Suppressor macrophage treated with lipopolysaccharide for 4 hours (primary cell): ENCODE data around the gene NEDD8.
A peak's percentile ranks its signal among the peaks of the same experiment; 100 is the strongest.

Experiments
- DNase-seq: peaks from one replicate; pipeline ENCODE4 v3.0.0-alpha.2; 2020

NEDD8 gene

DNA sequence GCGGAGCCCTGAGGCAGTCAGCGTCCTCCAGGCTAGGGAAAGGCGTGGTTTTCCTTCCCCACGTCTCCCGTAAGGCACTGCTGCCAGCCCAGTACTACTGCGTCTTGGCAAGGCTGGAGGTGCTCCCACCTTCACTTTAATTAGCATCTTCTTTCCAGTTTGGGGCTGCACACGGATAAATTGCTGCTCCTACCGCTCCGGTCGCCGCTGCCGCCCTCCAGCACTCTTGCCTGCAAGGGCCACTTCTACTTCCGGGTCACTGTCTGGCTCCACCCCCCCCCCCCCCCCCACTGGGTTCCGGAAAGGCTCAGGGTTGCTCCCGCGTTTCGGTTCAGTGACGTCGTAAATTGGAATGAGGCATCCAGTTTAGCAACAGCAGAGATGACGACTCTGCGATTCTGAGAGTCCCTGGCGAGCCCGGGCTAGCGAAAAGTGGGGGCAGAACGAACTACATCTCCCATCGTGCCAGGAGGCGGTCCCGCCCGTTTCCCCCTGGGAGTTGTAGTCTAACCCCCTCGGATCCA lies at the start of gene NEDD8:
Gene NEDD8, minus strand, starts transcription at position 247 of the 524 bp plus-strand sequence. Its CDS starts 100 bp downstream, at position 147.
- DNase-seq = peak; percentile 99

GRCh38 chr14:24281636-24282035 lies 49.5 kb upstream of the NEDD8 start:
- DNase-seq = peak; percentile 36

DNA sequence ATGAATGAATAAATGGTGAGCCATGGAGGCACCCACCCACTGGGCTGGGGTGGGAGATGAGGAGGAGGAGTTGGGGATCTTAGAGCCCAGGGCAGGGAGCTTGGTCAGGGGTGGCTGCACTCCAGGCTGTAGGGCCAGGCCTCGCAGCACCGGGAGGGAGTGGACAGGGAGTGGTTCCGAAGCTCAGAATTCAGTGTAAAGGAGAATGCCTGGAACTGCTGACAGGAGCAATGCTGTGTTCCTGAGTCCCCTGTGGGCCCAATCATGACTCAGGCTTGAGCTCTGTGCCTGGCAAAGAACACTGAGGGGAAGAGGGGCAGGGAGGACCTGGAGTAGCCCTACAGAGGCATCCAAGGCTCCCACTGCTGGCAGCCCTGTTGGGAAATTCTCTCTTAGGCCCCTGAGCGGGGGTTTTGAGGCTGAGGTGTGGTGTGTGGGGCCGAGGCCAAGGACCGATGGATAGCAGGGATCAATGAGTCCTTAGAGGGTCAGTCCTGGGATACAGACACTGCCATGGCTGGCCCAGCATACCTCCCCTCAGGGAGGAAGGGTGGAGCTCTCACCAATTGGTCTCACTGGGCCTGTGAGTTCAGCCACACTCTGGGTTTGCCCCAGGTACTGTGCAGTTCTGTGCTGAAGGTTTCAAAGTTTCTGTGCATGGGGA lies 48.8 kb upstream of the NEDD8 start:
- DNase-seq = no peak

GRCh38 chr14:24279301-24280186 lies 47.4 kb upstream of the NEDD8 start:
- DNase-seq = peak; percentile 70

DNA sequence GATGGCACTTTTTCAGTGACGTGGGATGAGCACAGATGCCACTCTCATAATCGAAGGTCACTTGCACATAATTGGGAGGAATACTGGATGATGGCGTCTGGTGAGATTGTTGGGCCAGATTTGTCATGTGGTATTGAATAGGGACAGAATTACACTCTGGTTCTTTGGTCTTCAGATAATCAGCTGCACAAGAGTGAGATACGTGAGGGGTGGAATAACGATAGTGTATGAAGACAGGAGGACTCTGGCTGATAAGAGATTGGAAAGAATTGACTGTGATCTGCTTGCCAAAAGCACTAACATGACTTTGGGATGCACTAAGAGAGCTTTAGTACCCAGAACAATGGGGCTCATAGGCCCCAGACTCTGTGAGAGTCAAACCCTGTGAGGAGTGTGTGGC lies 46.3 kb upstream of the NEDD8 start:
- DNase-seq = no peak

DNA sequence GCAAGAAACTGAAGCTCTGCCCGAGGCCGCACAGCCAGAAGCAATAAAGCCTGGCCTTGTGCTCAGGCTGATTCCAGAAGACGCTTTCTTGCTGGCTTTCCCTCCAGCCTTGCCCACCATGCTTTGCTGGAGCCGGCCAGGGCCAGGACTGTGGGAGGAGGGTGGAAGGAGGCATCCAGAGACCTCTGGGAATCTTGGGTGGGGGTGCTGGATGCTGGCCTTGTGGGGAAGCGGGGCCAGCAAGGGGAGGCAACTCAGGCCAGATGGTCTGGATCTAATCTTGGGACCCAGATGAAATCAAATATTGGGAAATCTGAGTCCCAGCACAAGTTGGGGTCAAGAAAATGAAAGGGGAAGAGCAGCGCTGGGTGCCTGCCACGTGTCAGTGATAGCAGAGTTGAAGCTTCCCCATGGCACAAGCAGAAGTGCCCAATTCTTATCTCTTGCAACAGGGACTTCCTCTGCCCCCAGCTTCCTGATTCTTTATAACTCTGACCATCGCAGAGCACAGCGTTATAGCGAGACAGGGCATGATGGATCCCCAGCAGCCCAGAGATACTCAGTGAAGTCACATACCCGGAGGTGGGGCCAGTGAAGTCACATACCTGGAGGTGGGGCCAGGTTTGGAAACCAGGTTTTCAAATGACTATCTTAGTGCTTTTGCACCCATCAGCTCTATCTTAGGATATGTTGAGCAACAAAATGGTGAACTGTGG lies 45.6 kb upstream of the NEDD8 start:
- peak; percentile 84 for DNase-seq

- no peak for DNase-seq
Measured at GRCh38 chr14:24277071-24277470, 44.9 kb upstream of the NEDD8 start.

GRCh38 chr14:24274101-24274543 lies 42.0 kb upstream of the NEDD8 start:
- DNase-seq = peak; percentile 87

DNA sequence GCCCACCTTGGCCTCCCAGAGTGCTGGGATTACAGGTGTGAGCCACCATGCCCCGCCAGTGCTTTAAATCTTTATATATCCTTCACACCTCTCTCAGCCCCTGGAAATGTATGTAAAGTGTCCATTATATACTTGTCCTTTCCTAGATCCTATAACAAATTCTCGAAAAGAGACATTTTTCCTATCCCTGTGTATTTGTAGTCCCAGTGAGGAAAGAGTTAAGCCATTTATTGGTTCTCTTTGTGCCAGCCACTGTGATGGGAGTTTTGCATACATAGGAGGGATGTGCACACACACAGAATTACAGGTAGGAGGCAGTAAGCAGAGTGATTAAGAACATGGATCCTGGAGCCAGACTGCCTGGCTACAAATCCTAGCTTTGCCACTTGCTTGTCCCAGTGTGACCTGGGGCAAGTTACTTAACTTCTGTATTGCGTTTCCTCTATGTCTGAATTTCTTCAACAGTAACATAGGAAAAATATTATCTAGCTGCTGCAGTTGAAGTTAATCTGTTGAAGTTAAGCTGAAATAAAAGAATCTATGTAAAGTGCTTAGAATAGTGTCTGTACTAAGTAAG lies 41.3 kb upstream of the NEDD8 start:
- DNase-seq = peak; percentile 32

- DNase-seq = no peak
Measured at GRCh38 chr14:24272467-24272866, 40.3 kb upstream of the NEDD8 start.

DNA sequence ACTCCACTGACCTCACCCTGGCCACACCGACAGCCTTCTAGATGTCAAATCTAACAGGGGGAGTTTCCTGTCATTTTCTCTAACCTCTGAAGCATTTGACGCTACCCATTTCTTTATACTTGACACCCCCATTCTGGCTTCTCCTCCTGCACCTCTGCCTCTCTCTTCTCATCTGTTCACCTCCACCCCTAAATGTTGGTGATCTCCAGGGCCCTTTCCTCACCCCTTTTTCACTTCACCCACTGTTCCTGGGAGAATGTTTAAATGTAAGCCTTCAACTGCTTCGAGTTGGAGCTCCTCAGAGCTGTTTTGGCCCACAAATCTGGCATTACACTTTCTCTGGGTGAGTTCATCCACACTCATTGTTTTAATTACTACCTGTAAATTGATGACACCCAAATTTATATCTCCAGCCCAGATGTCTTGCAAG lies 39.7 kb upstream of the NEDD8 start:
- DNase-seq = no peak

GRCh38 chr14:24271134-24271833 lies 39.1 kb upstream of the NEDD8 start, which contains the start of gene RABGGTA:
Gene RABGGTA, minus strand, starts transcription at chr14:24271597. Its CDS starts 482 bp downstream, at chr14:24271115.
- peak; percentile 91 for DNase-seq

- no peak for DNase-seq
Measured at GRCh38 chr14:24270537-24271133, 38.5 kb upstream of the NEDD8 start.

DNA sequence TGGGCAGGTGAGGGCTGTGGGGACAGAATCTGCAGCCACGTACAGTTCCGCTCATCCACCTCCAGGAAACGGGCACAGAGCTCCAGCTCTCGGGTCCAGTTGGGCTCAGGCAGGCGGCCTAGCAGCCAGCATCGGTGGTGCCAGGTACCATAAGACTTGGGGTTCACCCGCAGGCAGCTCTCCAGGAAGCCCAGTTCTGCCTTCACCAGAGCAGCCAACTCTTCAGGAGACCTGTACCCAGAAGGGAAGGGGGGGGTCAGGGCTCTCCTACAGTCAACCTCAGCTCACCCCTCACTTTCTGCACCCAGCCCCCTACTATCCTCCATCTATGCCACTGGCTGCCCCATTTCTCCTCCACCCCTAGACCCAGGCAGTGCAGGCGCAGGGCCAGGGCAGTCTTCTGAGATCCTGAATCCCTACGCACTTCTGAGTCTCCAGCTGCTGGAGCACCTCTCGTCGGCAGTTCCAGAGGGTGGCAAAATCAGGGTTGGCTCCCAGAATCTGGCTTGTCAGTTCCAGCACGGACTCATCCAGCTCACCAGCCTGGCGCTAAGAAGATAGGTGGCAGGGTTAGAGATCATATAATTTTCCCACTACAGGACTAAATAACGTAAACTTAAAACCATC lies 37.9 kb upstream of the NEDD8 start:
- no peak for DNase-seq

- no peak for DNase-seq
Measured at GRCh38 chr14:24269368-24269767, 37.2 kb upstream of the NEDD8 start.

- DNase-seq = no peak
Measured at GRCh38 chr14:24268225-24268624, 36.1 kb upstream of the NEDD8 start.

- DNase-seq = no peak
Measured at GRCh38 chr14:24267516-24267915, 35.3 kb upstream of the NEDD8 start.

- no peak for DNase-seq
Measured at GRCh38 chr14:24266344-24267244, 34.4 kb upstream of the NEDD8 start.

DNA sequence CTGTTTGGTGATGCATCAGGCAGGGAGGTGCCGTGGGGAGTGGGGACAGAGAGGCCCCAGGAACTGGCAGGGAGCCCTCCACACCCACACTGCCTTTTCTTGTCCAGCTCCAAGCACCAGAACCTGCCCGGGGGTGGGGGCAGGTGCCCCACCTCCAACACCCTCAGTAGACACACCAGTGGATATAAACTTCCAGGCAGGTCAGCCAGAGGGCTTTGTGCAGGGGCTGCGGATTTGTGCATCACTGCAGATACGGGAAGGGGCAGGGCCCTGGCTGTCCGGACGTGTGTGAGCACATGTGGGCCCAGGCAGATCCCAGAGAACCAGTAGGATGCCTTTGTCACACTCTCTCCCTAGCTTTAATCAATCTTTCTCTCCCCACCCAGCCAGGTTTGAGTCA lies 32.1 kb upstream of the NEDD8 start:
- DNase-seq = no peak

GRCh38 chr14:24263848-24264247 lies 31.7 kb upstream of the NEDD8 start:
- no peak for DNase-seq
